ENCODE results near the gene FBXO31. TPM values are rescaled to one million over a fixed set of nuclear protein-coding genes. Genes with fewer than 3 reads are reported as not detected.

The FBXO31 gene
- total and polyA plus RNA-seq, 10 of the 15 experiments (the other 5 are each of a cell fraction or from before 2014, with no cell fraction given): 0.19 to 33.1 (median 10.3) TPM

DNA sequence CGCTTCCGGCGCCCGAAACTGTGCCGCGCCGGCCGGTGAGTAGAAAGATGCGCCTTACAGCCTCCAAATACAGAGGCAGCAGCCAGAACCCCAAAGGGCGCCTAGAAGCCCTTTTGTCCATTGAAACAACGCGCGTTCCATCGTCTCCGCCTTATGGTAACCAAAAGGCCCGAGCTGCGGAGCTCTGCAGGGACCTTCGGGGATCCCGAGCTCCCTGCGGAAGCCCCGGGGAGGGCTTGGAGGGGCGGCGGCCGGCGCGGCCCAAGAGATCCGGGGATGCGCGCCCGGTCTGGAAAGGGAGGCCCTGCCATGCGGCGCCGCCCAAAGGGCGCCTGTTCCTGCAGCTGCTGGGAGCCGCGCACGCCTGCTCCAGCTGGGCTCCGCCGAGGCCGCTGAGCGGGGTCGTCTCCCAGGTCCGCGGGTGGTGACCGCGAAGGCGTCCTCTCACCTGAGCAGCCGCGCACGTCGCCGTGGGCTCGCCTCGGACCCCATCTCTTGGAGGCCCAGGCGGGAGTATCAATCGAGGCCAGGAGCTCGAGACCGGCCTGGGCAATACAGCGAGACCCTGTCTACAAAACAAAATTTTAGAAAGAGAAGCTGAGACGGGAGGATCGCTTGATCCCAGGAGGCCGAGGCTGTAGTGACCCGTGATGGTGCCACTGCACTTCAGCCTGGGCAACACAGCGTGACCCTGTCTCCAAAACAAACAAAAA is 742 bp upstream of the FBXO31 start (continued):
- no peak for TF ChIP-seq FOS (IDR thresholded peaks at IDR 0.05; ENCODE audit: borderline replicate concordance, extremely low read depth, insufficient read length)
- peak; percentile 45; the same call in 1 of the 2 replicates for TF ChIP-seq DPF2 (IDR thresholded peaks at IDR 0.05)
- TF ChIP-seq, protein P1, sequence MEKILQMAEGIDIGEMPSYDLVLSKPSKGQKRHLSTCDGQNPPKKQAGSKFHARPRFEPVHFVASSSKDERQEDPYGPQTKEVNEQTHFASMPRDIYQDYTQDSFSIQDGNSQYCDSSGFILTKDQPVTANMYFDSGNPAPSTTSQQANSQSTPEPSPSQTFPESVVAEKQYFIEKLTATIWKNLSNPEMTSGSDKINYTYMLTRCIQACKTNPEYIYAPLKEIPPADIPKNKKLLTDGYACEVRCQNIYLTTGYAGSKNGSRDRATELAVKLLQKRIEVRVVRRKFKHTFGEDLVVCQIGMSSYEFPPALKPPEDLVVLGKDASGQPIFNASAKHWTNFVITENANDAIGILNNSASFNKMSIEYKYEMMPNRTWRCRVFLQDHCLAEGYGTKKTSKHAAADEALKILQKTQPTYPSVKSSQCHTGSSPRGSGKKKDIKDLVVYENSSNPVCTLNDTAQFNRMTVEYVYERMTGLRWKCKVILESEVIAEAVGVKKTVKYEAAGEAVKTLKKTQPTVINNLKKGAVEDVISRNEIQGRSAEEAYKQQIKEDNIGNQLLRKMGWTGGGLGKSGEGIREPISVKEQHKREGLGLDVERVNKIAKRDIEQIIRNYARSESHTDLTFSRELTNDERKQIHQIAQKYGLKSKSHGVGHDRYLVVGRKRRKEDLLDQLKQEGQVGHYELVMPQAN (conservative IDR thresholded peaks at IDR 0.05): peak; percentile 36; the same call in 1 of the 2 replicates
- no peak for TF ChIP-seq POU2F2 (IDR thresholded peaks at IDR 0.05; ENCODE audit: borderline replicate concordance, low read depth, low read length)
- TF ChIP-seq EED (IDR thresholded peaks at IDR 0.05; ENCODE audit: low read depth): peak; percentile 62
- no peak for TF ChIP-seq SMAD5 (IDR thresholded peaks at IDR 0.05; ENCODE audit: low read depth)
- TF ChIP-seq ZNF622 (IDR thresholded peaks at IDR 0.05): no peak
- no peak; the same call in 1 of the 2 replicates for TF ChIP-seq TCF7 (IDR thresholded peaks at IDR 0.05; ENCODE audit: borderline replicate concordance)
- TF ChIP-seq RCOR1 (conservative IDR thresholded peaks at IDR 0.05; ENCODE audit: low read depth, low read length): 0 out of 2 replicates have a peak, but pooled peaks have one; percentile 15
- no peak for TF ChIP-seq ZBED1 (IDR thresholded peaks at IDR 0.05; ENCODE audit: borderline replicate concordance)
- TF ChIP-seq, protein P2, sequence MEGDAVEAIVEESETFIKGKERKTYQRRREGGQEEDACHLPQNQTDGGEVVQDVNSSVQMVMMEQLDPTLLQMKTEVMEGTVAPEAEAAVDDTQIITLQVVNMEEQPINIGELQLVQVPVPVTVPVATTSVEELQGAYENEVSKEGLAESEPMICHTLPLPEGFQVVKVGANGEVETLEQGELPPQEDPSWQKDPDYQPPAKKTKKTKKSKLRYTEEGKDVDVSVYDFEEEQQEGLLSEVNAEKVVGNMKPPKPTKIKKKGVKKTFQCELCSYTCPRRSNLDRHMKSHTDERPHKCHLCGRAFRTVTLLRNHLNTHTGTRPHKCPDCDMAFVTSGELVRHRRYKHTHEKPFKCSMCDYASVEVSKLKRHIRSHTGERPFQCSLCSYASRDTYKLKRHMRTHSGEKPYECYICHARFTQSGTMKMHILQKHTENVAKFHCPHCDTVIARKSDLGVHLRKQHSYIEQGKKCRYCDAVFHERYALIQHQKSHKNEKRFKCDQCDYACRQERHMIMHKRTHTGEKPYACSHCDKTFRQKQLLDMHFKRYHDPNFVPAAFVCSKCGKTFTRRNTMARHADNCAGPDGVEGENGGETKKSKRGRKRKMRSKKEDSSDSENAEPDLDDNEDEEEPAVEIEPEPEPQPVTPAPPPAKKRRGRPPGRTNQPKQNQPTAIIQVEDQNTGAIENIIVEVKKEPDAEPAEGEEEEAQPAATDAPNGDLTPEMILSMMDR (IDR thresholded peaks at IDR 0.05 in 2 of 3, conservative IDR thresholded peaks at IDR 0.05 in 1 of 3; ENCODE audit: control insufficient read depth in 2 of 3, extremely low read depth in 1 of 3, insufficient read depth in 1 of 3, low read depth in 3 of 3, low read length in 3 of 3): peak in 2 of 3 experiments; percentile 5 to 7; a peak in 1 of 6 replicates
- no peak for TF ChIP-seq KAT2A (conservative IDR thresholded peaks at IDR 0.05; ENCODE audit: control insufficient read depth, low read depth, low read length)
- TF ChIP-seq CREM (IDR thresholded peaks at IDR 0.05; ENCODE audit: low read depth): no peak
- TF ChIP-seq KLF5 (IDR thresholded peaks at IDR 0.05; ENCODE audit: partially characterized antibody): peak; percentile 19
- TF ChIP-seq EZH2 (IDR thresholded peaks at IDR 0.05; ENCODE audit: borderline replicate concordance, control insufficient read depth, low read depth, low read length): no peak
- no peak for TF ChIP-seq GABPA (IDR thresholded peaks at IDR 0.05; ENCODE audit: low read depth)
- TF ChIP-seq NFXL1 (IDR thresholded peaks at IDR 0.05; ENCODE audit: borderline replicate concordance): no peak
- TF ChIP-seq ZNF217 (IDR thresholded peaks at IDR 0.05): 0 out of 2 replicates have a peak, but pooled peaks have one; percentile 10
- no peak for TF ChIP-seq BCL11A (IDR thresholded peaks at IDR 0.05; ENCODE audit: low read depth, low read length)
- TF ChIP-seq, protein P3, sequence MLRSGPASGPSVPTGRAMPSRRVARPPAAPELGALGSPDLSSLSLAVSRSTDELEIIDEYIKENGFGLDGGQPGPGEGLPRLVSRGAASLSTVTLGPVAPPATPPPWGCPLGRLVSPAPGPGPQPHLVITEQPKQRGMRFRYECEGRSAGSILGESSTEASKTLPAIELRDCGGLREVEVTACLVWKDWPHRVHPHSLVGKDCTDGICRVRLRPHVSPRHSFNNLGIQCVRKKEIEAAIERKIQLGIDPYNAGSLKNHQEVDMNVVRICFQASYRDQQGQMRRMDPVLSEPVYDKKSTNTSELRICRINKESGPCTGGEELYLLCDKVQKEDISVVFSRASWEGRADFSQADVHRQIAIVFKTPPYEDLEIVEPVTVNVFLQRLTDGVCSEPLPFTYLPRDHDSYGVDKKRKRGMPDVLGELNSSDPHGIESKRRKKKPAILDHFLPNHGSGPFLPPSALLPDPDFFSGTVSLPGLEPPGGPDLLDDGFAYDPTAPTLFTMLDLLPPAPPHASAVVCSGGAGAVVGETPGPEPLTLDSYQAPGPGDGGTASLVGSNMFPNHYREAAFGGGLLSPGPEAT (IDR thresholded peaks at IDR 0.05; ENCODE audit: low read depth): peak; percentile 30; the same call in 1 of the 2 replicates
- no peak for TF ChIP-seq SUPT20H (IDR thresholded peaks at IDR 0.05; ENCODE audit: borderline replicate concordance, control insufficient read depth, low read depth, low read length)
- peak; percentile 27 for TF ChIP-seq HDAC6 (IDR thresholded peaks at IDR 0.05; ENCODE audit: unreplicated experiment)
- TF ChIP-seq SRF (IDR thresholded peaks at IDR 0.05; ENCODE audit: low read depth in 2 of 2, low read length in 2 of 2): no peak
- TF ChIP-seq BHLHE40 (IDR thresholded peaks at IDR 0.05; ENCODE audit: borderline replicate concordance in 1 of 2, low read depth in 2 of 2, low read length in 1 of 2): peak in 1 of 2 experiments; percentile 48; a peak in 2 of 4 replicates
- no peak for TF ChIP-seq FOXK2 (IDR thresholded peaks at IDR 0.05)
